ENCODE data around the gene PAPSS1. TPM values are rescaled to one million over a fixed set of nuclear protein-coding genes. Genes with fewer than 3 reads are reported as not detected.

PAPSS1 gene
- total RNA-seq, 1 donor from 2014 or later = 60.3 TPM

GRCh38 chr4:107650251-107650650, 69.8 kb downstream of the PAPSS1 start:
- Histone ChIP-seq H3K4me3 (ENCODE audit: low read depth, low read length) (no peak overlapping the region), H3K36me3 (ENCODE audit: control insufficient read depth, insufficient read depth, low read length) (peaks cover 1% of the 10 kb centered on the region), H3K27me3 (ENCODE audit: control insufficient read depth, insufficient read depth, low read length) (no peaks in the 10 kb centered on the region)
- TF ChIP-seq CTCF (IDR thresholded peaks at IDR 0.05; ENCODE audit: insufficient read depth, low read length, poor library complexity, severe bottlenecking) = no peak
- DNase-seq (ENCODE audit: low read depth) = no peak

- no peak for DNase-seq (ENCODE audit: low read depth)
- H3K4me3 ChIP-seq (ENCODE audit: low read depth, low read length) = no peak overlapping the region
- peaks cover 2% of the 10 kb centered on the region for H3K36me3 ChIP-seq (ENCODE audit: control insufficient read depth, insufficient read depth, low read length)
- no peak for TF ChIP-seq CTCF (IDR thresholded peaks at IDR 0.05; ENCODE audit: insufficient read depth, low read length, poor library complexity, severe bottlenecking)
- H3K27me3 ChIP-seq (ENCODE audit: control insufficient read depth, insufficient read depth, low read length) = no peaks in the 10 kb centered on the region
These were observed 71.6 kb downstream of the PAPSS1 start for GRCh38 chr4:107648178-107648991.

- peaks cover 2% of the 10 kb centered on the region for H3K36me3 ChIP-seq (ENCODE audit: control insufficient read depth, insufficient read depth, low read length)
- no peaks in the 10 kb centered on the region for H3K27me3 ChIP-seq (ENCODE audit: control insufficient read depth, insufficient read depth, low read length)
- no peak for TF ChIP-seq CTCF (IDR thresholded peaks at IDR 0.05; ENCODE audit: insufficient read depth, low read length, poor library complexity, severe bottlenecking)
- DNase-seq (ENCODE audit: low read depth) = no peak
- H3K4me3 ChIP-seq (ENCODE audit: low read depth, low read length) = no peak overlapping the region
These were observed 72.4 kb downstream of the PAPSS1 start for GRCh38 chr4:107647591-107647990.

GRCh38 chr4:107645604-107646003, 74.4 kb downstream of the PAPSS1 start:
- H3K36me3 ChIP-seq (ENCODE audit: control insufficient read depth, insufficient read depth, low read length) = peaks cover 2% of the 10 kb centered on the region
- no peak for DNase-seq (ENCODE audit: low read depth)
- no peak overlapping the region for H3K4me3 ChIP-seq (ENCODE audit: low read depth, low read length)
- TF ChIP-seq CTCF (IDR thresholded peaks at IDR 0.05; ENCODE audit: insufficient read depth, low read length, poor library complexity, severe bottlenecking) = no peak
- H3K27me3 ChIP-seq (ENCODE audit: control insufficient read depth, insufficient read depth, low read length) = no peaks in the 10 kb centered on the region

GRCh38 chr4:107643021-107643420, 77.0 kb downstream of the PAPSS1 start:
- TF ChIP-seq CTCF (IDR thresholded peaks at IDR 0.05; ENCODE audit: insufficient read depth, low read length, poor library complexity, severe bottlenecking) = no peak
- Histone ChIP-seq H3K4me3 (ENCODE audit: low read depth, low read length) (no peak overlapping the region), H3K36me3 (ENCODE audit: control insufficient read depth, insufficient read depth, low read length) (peaks cover 1% of the 10 kb centered on the region), H3K27me3 (ENCODE audit: control insufficient read depth, insufficient read depth, low read length) (no peaks in the 10 kb centered on the region)
- DNase-seq (ENCODE audit: low read depth) = no peak

- Histone ChIP-seq H3K4me3 (ENCODE audit: low read depth, low read length) (no peak overlapping the region), H3K36me3 (ENCODE audit: control insufficient read depth, insufficient read depth, low read length) (peaks cover 1% of the 10 kb centered on the region), H3K27me3 (ENCODE audit: control insufficient read depth, insufficient read depth, low read length) (no peaks in the 10 kb centered on the region)
- no peak for TF ChIP-seq CTCF (IDR thresholded peaks at IDR 0.05; ENCODE audit: insufficient read depth, low read length, poor library complexity, severe bottlenecking)
- DNase-seq (ENCODE audit: low read depth) = no peak
These were observed 79.2 kb downstream of the PAPSS1 start for GRCh38 chr4:107640878-107641277.
